Measurements from ENCODE around the gene KIF21A.

The KIF21A gene

GRCh38 chr12:39431002-39431796, 11.7 kb downstream of the KIF21A start:
- no peak for DNase-seq

- DNase-seq, result no peak
These were observed 13.1 kb downstream of the KIF21A start for GRCh38 chr12:39429809-39430208.

- DNase-seq, result no peak
These were observed 15.5 kb downstream of the KIF21A start for GRCh38 chr12:39427360-39427808.

- DNase-seq, result no peak
These were observed 16.2 kb downstream of the KIF21A start for GRCh38 chr12:39426636-39427240.

- DNase-seq, result no peak
These were observed 22.9 kb downstream of the KIF21A start for GRCh38 chr12:39420043-39420442.

GRCh38 chr12:39419471-39419870, 23.4 kb downstream of the KIF21A start:
- DNase-seq, result no peak

GRCh38 chr12:39417916-39418315, 25.0 kb downstream of the KIF21A start:
- no peak for DNase-seq

GRCh38 chr12:39413836-39414771, 28.8 kb downstream of the KIF21A start:
- DNase-seq, result no peak

GRCh38 chr12:39412210-39412609, 30.7 kb downstream of the KIF21A start:
- peak; percentile 72 for DNase-seq

GRCh38 chr12:39406262-39406661, 36.7 kb downstream of the KIF21A start:
- no peak for DNase-seq

GRCh38 chr12:39405580-39405979, 37.3 kb downstream of the KIF21A start:
- no peak for DNase-seq

GRCh38 chr12:39404000-39404399, 38.9 kb downstream of the KIF21A start:
- no peak for DNase-seq

- DNase-seq, result no peak
These were observed 39.5 kb downstream of the KIF21A start for GRCh38 chr12:39403376-39403775.

- no peak for DNase-seq
These were observed 40.0 kb downstream of the KIF21A start for GRCh38 chr12:39402922-39403321.

GRCh38 chr12:39401459-39401858, 41.5 kb downstream of the KIF21A start:
- DNase-seq, result no peak

GRCh38 chr12:39395866-39396265, 47.1 kb downstream of the KIF21A start:
- DNase-seq, result no peak

GRCh38 chr12:39393890-39394289, 49.0 kb downstream of the KIF21A start:
- no peak for DNase-seq

GRCh38 chr12:39393179-39393578, 49.7 kb downstream of the KIF21A start:
- DNase-seq, result no peak

- DNase-seq, result no peak
These were observed 50.6 kb downstream of the KIF21A start for GRCh38 chr12:39392154-39392925.

GRCh38 chr12:39390752-39391151, 52.2 kb downstream of the KIF21A start:
- no peak for DNase-seq

- no peak for DNase-seq
These were observed 53.3 kb downstream of the KIF21A start for GRCh38 chr12:39389399-39390150.

GRCh38 chr12:39386335-39386734, 56.6 kb downstream of the KIF21A start:
- no peak for DNase-seq

All from NCI-H2081 treated with DMSO at 0.1 percent for 48 hours (cell line).